ENCODE results near the gene TOR3A. TPM values are rescaled to one million over a fixed set of nuclear protein-coding genes. Genes with fewer than 3 reads are reported as not detected.

TOR3A gene
- total and polyA plus RNA-seq, 10 of the 15 experiments (the other 5 are each of a cell fraction or from before 2014, with no cell fraction given): 8.6 to 87.9 (median 46.3) TPM

- no peak overlapping the region for H3K27ac ChIP-seq (ENCODE audit: control insufficient read depth, insufficient read depth)
- H3K36me3 ChIP-seq (ENCODE audit: control insufficient read depth in 2 of 2, insufficient read depth in 2 of 2, low read length in 1 of 2): peaks cover 0 to 5% of the 10 kb centered on the region in 2 experiments; a peak in 2 of 4 replicates
- intact Hi-C loops (cut with micrococcal nuclease; ENCODE audit: unreplicated experiment) (no loop called here), in situ Hi-C loops (cut with MboI) (no loop called here)
- no peak for FAIRE-seq
- ChIA-PET POLR2A (no interaction called here), SMC1A (ENCODE audit: uncharacterized antibody, unreplicated experiment) (no interaction called here), CTCF (interaction anchor here (1.5 kb wide), 1 partner anchor 10 kb away, joined by 5 read pairs; no protein-coding TSS in a partner anchor), RAD21 (ENCODE audit: unreplicated experiment) (interaction anchor here (0.6 kb wide), 1 partner anchor 55 kb away, joined by 3 read pairs; no protein-coding TSS in a partner anchor)
- H3K4me2 ChIP-seq (ENCODE audit: control insufficient read depth, insufficient read depth): no peak overlapping the region
- no peak overlapping the region for H2AFZ ChIP-seq (ENCODE audit: control insufficient read depth, low read depth, low read length)
- no peak for ATAC-seq
- H3K79me2 ChIP-seq (ENCODE audit: control insufficient read depth, insufficient read depth, low read length): no peaks in the 10 kb centered on the region
- no peaks in the 10 kb centered on the region for H3K9me3 ChIP-seq (replicated peaks; ENCODE audit: control insufficient read depth, insufficient read depth, low read length)
- BruUV-seq (replicated peaks): no TSS peak
- no peak for DNase-seq (ENCODE audit: low read depth, low spot score)
- no peak overlapping the region for H3K4me3 ChIP-seq
- no peak overlapping the region for H3K9ac ChIP-seq (ENCODE audit: control insufficient read depth, insufficient read depth, low read length)
- no peaks in the 10 kb centered on the region for H4K20me1 ChIP-seq (ENCODE audit: control insufficient read depth, insufficient read depth)
- H3K4me1 ChIP-seq (ENCODE audit: control insufficient read depth, insufficient read depth, low read length): no peaks in the 10 kb centered on the region
- no peak for TF ChIP-seq CBX3 (IDR thresholded peaks at IDR 0.05; ENCODE audit: borderline replicate concordance, low read depth)
- no peak for TF ChIP-seq WRNIP1 (IDR thresholded peaks at IDR 0.05; ENCODE audit: borderline replicate concordance, low read depth, low read length)
- no peak for TF ChIP-seq POU2F2 (IDR thresholded peaks at IDR 0.05; ENCODE audit: borderline replicate concordance, low read depth, low read length)
- TF ChIP-seq, protein P1, sequence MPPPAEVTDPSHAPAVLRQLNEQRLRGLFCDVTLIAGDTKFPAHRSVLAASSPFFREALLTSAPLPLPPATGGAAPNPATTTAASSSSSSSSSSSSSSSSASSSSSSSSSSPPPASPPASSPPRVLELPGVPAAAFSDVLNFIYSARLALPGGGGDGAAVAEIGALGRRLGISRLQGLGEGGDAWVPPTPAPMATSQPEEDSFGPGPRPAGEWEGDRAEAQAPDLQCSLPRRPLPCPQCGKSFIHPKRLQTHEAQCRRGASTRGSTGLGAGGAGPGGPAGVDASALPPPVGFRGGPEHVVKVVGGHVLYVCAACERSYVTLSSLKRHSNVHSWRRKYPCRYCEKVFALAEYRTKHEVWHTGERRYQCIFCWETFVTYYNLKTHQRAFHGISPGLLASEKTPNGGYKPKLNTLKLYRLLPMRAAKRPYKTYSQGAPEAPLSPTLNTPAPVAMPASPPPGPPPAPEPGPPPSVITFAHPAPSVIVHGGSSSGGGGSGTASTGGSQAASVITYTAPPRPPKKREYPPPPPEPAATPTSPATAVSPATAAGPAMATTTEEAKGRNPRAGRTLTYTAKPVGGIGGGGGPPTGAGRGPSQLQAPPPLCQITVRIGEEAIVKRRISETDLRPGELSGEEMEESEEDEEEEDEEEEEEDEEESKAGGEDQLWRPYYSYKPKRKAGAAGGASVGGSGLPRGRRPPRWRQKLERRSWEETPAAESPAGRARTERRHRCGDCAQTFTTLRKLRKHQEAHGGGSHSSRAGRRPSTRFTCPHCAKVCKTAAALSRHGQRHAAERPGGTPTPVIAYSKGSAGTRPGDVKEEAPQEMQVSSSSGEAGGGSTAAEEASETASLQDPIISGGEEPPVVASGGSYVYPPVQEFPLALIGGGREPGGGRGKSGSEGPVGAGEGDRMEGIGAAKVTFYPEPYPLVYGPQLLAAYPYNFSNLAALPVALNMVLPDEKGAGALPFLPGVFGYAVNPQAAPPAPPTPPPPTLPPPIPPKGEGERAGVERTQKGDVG (CRISPR knock-in tag; IDR thresholded peaks at IDR 0.05): no peak
- no peak for TF ChIP-seq POLR2A (IDR thresholded peaks at IDR 0.05; ENCODE audit: low read depth, low read length)
- TF ChIP-seq, protein P2, sequence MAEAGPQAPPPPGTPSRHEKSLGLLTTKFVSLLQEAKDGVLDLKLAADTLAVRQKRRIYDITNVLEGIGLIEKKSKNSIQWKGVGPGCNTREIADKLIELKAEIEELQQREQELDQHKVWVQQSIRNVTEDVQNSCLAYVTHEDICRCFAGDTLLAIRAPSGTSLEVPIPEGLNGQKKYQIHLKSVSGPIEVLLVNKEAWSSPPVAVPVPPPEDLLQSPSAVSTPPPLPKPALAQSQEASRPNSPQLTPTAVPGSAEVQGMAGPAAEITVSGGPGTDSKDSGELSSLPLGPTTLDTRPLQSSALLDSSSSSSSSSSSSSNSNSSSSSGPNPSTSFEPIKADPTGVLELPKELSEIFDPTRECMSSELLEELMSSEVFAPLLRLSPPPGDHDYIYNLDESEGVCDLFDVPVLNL (IDR thresholded peaks at IDR 0.05; ENCODE audit: low read depth, low read length): no peak
- TF ChIP-seq RAD21 (IDR thresholded peaks at IDR 0.05; ENCODE audit: insufficient read depth, low read depth, low read length): no peak
- no peak for TF ChIP-seq GABPA (IDR thresholded peaks at IDR 0.05; ENCODE audit: low read depth)
- TF ChIP-seq NFIC (IDR thresholded peaks at IDR 0.05; ENCODE audit: low read depth, low read length): no peak
- no peaks in the 10 kb centered on the region for H3K27me3 ChIP-seq (replicated peaks in 1 of 2; ENCODE audit: control insufficient read depth in 2 of 2, insufficient read depth in 2 of 2, low read length in 1 of 2)
- WGBS (ENCODE audit: insufficient coverage, insufficient replicate concordance, low lambda C conversion rate, missing lambda C conversion rate): 96% methylated on average over 4 of the region's 4 CpGs
Observed at GRCh38 chr1:179066471-179066870, 15.4 kb upstream of the TOR3A start.
